ENCODE results near the gene POLRMT.

POLRMT gene

GRCh38 chr19:678791-679388, 45.6 kb upstream of the POLRMT start:
- peak overlapping the region; percentile 56 for H3K4me3 ChIP-seq (replicated peaks; ENCODE audit: low read depth, low read length)
- no peak for DNase-seq (ENCODE audit: low read depth)
- TF ChIP-seq CTCF (IDR thresholded peaks at IDR 0.05; ENCODE audit: low read length, missing control alignments), result no peak

- no peak for TF ChIP-seq CTCF (IDR thresholded peaks at IDR 0.05; ENCODE audit: low read length, missing control alignments)
- DNase-seq (ENCODE audit: low read depth), result no peak
- H3K4me3 ChIP-seq (replicated peaks; ENCODE audit: low read depth, low read length), result peak overlapping the region; percentile 72
Observed at GRCh38 chr19:677601-678436, 44.5 kb upstream of the POLRMT start.

- TF ChIP-seq CTCF (IDR thresholded peaks at IDR 0.05; ENCODE audit: low read length, missing control alignments), result no peak
- peak; percentile 83 for DNase-seq (ENCODE audit: low read depth)
- H3K4me3 ChIP-seq (replicated peaks; ENCODE audit: low read depth, low read length), result peak overlapping the region; percentile 72
Observed at GRCh38 chr19:677201-677600, 43.9 kb upstream of the POLRMT start.

DNA sequence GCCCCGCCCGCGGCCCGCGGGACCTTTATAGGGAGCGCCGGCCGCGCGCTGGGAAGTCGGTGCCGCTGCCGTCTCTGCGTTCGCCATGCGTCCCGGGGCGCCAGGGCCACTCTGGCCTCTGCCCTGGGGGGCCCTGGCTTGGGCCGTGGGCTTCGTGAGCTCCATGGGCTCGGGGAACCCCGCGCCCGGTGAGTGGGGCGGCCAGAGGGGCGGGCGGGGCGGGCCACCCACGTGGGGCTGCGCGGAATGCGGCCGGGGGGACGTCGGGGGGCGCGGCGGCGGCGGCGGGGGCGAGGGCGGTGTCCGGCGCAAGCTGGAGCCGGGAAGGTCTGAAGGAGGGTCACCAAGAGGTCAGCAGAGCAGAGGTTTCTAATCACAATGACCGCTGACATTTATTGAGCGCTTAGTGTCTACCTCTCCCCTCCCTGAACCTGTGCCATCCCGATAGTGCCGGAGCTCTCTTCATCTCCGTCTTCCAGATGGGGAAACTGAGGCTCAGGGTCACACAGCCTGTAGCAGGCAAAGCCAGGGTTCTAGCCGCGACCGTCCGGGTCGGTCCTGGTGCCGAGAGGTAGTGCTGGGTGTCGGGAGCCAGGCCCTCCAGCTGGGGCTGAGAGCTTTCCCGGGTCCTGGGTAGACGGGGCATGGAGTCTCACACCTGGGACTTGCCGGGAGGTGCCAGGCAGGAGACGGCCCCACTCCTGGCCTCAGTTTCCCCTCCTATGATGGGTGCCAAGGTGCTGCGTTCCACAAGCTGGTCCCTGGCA, 43.2 kb upstream of the POLRMT start, which contains the start of gene FSTL3:
TSS of gene FSTL3 (plus strand) at position 54 of the 767 bp plus-strand sequence. CDS start at position 86, 32 bp downstream.
- DNase-seq (ENCODE audit: low read depth), result no peak
- TF ChIP-seq CTCF (IDR thresholded peaks at IDR 0.05; ENCODE audit: low read length, missing control alignments), result no peak
- peak within 1 kb of the TSS; percentile 72 for H3K4me3 ChIP-seq (replicated peaks; ENCODE audit: low read depth, low read length)

GRCh38 chr19:676007-676338, 42.6 kb upstream of the POLRMT start:
- TF ChIP-seq CTCF (IDR thresholded peaks at IDR 0.05; ENCODE audit: low read length, missing control alignments), result no peak
- no peak for DNase-seq (ENCODE audit: low read depth)
- H3K4me3 ChIP-seq (replicated peaks; ENCODE audit: low read depth, low read length), result peak overlapping the region; percentile 72

- TF ChIP-seq CTCF (IDR thresholded peaks at IDR 0.05; ENCODE audit: low read length, missing control alignments), result no peak
- no peak for DNase-seq (ENCODE audit: low read depth)
- no peak overlapping the region for H3K4me3 ChIP-seq (replicated peaks; ENCODE audit: low read depth, low read length)
Observed at GRCh38 chr19:674282-675151, 41.2 kb upstream of the POLRMT start.
